ENCODE data around the gene XRCC5.
"Not testable (repeated sequence)": the region's sequence is repeated elsewhere in the genome, so short reads cannot be mapped to it uniquely, and the experiment has no call there.

XRCC5 gene

GRCh38 chr2:216194013-216194412, 84.9 kb downstream of the XRCC5 start:
- DNase-seq (ENCODE audit: low read depth in 2 of 2): no peak

- no peak for DNase-seq (ENCODE audit: low read depth in 2 of 2)
These were observed 85.4 kb downstream of the XRCC5 start for GRCh38 chr2:216194561-216194960.

GRCh38 chr2:216195565-216196029, 86.4 kb downstream of the XRCC5 start:
- DNase-seq (ENCODE audit: low read depth in 2 of 2): no peak

- no peak for DNase-seq (ENCODE audit: low read depth in 2 of 2)
These were observed 92.7 kb downstream of the XRCC5 start for GRCh38 chr2:216201692-216202306.

GRCh38 chr2:216202626-216203250, 93.6 kb downstream of the XRCC5 start:
- no peak for DNase-seq (ENCODE audit: low read depth in 2 of 2)

GRCh38 chr2:216205486-216205885, 96.3 kb downstream of the XRCC5 start:
- no peak for DNase-seq (ENCODE audit: low read depth in 2 of 2)

- no peak for DNase-seq (ENCODE audit: low read depth in 2 of 2)
These were observed 97.0 kb downstream of the XRCC5 start for GRCh38 chr2:216206041-216206703.

- no peak for DNase-seq (ENCODE audit: low read depth in 2 of 2)
These were observed 97.7 kb downstream of the XRCC5 start for GRCh38 chr2:216206821-216207220.

- not testable (repeated sequence) for DNase-seq (ENCODE audit: low read depth in 2 of 2)
These were observed 99.5 kb downstream of the XRCC5 start for GRCh38 chr2:216208661-216209060.

DNA sequence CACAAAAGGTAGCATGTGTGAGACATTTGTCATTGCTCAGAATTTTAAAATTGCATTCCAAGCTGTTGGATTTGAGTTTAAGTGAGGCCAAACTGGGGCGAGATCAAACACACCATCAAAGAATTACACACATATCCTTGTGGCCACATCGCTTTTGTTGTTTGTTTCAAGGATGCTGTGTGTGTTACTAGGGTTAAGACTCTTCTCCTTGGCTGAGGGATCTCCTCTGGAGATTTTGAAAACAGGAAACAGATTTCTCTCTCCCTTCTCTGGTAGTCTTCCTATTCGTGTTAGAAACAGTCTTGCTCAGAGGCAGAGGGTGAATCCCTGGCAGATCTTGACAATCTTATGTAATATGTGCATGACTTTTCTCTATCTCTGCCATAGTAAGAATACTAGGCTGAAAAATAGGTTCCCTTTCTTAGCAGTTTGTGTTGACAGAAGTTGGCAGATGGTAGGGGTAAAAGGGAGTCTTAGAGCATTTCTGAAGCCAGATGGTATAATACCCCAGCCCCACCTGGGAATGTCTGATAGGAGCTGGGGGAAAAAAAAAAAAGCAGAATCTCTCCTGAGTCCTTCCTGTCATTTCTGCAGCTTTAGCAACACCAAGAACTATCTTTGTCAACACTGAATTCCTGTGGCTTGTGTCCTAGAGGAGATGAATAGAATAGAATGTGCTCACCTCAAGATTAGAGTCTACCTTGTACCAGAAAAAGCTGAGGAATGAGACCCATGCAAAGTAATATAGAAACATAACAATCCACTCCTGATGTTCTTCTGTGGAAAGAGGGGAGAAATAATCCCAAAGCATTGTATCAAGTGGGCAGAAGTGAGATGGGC, 101.8 kb downstream of the XRCC5 start:
- DNase-seq (ENCODE audit: low read depth in 2 of 2): no peak

DNA sequence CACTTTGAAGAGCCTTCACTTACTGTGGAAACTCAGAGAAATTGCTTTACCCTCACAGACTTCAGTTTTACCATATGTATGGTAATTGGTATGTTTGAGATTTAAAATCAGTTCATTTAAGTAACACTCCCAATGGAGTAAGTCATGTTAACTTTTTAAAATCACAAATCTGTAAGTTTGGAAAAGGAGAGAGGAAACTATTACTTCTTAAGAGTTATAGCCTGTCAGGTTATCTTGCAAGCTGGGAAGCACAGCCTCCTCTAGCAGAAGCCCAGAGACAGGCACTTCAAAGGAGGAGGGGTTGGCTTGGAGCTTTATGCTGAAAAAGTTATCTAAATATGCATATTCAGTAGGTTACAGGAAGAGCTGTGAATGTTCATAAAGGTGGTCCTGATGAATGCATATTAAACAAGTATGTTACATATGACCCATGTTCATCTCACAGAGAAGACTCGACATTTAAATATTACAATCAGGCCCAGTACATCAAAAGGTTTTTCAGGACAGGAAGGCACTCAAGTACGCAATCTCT, 102.5 kb downstream of the XRCC5 start:
- DNase-seq (ENCODE audit: low read depth in 2 of 2): no peak

DNA sequence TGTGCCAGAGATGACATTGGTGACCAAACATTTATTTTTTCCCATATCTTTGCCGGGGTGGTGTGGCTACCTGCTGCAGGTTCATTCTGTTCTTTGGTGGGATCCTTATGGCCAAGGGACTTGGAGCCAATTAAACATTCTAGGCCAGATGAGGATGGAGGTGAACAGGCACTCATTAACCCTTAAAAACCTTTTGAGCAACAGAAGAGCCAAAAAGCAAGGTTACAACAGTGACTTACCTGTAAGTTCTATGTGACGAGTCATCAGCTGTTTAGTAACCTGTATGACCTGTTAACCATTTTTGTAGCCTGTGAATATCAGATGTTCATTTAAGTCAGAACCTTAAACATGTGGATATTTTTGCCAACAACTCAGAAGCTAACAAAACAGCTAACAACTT, 105.6 kb downstream of the XRCC5 start:
- no peak for DNase-seq (ENCODE audit: low read depth in 2 of 2)

DNA sequence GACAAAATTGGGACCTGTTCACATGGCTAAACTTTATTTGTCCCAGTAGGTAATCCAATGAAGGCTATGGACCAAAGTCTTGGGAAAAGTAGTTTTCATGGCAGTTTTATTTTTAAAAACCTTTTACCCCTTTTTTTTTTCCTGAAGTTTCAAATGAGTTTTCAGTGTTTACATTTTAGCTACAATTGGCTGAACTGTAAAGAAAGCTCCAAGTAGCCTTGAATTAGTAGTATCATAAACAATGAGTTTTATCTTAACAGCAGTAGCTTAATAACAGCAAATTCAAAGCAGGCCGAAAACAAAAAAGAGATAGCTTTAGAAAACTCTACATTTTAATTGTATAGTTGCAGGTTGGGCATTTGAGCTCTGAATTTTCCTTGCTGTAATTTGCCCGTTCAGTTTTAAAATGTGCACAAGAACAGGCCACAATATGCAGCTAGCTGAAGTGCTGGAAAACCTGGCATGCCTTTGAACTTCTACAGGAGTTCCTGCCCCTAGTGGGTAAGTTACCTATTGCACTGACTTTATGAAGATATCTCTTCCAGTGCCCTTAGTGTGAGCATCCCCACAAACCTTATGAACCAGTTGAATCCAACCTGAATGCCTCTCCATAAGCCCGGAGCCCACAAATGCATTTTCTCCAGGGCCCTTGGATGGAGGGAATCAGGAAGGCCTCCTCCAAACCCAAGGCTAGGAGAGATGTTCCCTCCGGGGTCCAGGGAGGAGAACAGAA, 106.7 kb downstream of the XRCC5 start:
- no peak for DNase-seq (ENCODE audit: low read depth in 2 of 2)

DNA sequence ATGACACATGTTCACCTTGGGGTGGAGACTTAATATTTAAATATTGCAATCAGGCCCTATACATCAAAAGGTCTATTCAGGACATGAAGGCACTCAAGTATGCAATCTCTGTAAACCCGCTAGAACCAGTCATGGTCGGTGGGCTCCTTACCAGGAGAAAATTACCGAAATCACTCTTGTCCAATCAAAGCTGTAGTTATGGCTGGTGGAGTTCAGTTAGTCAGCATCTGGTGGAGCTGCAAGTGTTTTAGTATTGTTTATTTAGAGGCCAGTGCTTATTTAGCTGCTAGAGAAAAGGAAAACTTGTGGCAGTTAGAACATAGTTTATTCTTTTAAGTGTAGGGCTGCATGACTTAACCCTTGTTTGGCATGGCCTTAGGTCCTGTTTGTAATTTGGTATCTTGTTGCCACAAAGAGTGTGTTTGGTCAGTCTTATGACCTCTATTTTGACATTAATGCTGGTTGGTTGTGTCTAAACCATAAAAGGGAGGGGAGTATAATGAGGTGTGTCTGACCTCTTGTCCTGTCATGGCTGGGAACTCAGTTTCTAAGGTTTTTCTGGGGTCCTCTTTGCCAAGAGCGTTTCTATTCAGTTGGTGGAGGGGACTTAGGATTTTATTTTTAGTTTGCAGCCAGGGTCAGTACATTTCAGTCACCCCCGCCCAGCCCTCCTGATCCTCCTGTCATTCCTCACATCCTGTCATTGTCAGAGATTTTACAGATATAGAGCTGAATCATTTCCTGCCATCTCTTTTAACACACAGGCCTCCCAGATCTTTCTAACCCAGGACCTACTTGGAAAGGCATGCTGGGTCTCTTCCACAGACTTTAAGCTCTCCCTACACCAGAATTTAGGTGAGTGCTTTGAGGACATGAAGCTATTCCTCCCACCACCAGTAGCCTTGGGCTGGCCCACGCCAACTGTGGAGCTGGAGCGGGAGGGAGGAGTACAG, 108.1 kb downstream of the XRCC5 start:
- DNase-seq (ENCODE audit: low read depth in 2 of 2): no peak

- no peak for DNase-seq (ENCODE audit: low read depth in 2 of 2)
These were observed 108.7 kb downstream of the XRCC5 start for GRCh38 chr2:216217904-216218260.

DNA sequence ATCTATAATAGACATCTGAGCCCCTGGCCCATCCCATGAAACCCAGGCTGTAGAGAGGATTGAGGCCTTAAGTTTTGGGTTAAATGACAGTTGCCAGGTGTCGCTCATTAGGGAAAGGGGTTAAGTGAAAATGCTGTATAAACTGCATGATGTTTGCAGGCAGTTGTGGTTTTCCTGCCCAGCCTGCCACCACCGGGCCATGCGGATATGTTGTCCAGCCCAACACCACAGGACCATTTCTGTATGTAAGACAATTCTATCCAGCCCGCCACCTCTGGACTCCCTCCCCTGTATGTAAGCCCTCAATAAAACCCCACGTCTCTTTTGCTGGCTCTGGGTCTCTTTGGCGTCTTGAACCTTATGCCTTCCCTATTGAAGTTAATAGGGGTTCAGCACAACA, 110.7 kb downstream of the XRCC5 start:
- DNase-seq (ENCODE audit: low read depth in 2 of 2): no peak

GRCh38 chr2:216220976-216221375, 111.8 kb downstream of the XRCC5 start:
- DNase-seq (ENCODE audit: low read depth in 2 of 2): no peak

DNA sequence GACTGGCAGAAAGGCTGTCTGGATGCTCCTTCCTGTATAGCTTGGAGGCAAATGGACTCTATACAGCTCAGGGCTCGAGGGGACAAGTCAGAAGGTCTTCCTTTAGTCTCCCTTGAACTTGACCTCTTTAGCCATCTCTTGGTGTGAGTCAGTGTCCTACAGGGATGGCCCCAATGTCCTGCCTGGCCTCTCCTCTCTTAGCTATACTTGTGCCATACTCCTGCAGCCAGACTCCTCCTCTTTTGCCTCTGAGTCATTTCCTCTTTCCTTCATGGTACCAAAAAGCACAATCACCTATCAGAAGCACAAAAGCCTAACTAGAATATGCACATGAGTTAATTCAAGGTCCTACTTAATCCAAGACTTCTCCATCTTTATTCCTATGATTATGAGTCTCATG, 112.7 kb downstream of the XRCC5 start:
- no peak for DNase-seq (ENCODE audit: low read depth in 2 of 2)

DNA sequence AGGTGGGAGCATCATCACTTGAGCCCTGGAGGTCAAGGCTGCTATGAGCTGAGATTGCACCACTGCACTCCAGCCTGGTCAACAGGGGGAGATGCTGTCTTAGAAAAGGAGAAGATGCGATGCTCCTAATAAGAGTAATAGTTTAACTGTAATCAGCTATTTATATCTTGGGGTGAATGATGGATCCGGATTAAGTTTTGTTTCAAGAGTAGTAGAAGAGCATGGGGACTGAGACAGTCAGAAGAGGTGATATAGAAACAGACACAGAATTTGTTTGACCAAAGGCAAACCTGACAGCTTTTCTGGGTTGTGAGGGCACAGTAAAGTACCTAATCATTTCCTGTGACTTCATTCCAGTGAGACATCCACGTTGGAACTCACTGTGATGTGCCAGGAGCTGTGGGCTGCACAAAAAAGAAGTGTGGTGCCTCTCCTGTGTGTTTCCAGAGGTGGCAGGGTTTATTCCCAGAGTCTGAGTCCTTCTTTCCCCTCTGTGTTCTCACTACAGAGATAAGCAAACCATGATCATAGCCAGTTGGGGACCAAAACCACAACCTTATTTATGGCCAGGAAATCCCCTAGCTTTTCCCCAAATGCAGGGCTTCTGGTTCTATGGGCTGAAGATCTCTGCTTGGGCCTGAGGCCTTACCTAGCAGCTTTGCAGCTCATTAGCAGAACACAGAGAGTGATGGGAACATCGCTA, 113.7 kb downstream of the XRCC5 start:
- no peak for DNase-seq (ENCODE audit: low read depth in 2 of 2)

- DNase-seq (ENCODE audit: low read depth in 2 of 2): no peak
These were observed 115.2 kb downstream of the XRCC5 start for GRCh38 chr2:216224388-216224787.
